B cell (primary cell): ENCODE data around the gene C22orf15. TPM values are rescaled to one million over a fixed set of nuclear protein-coding genes. Genes with fewer than 3 reads are reported as not detected.

Experiments
- ATAC-seq: fragments of 200-7000 bp; cut with Tn5 transposase; one replicate; pipeline ENCODE4 v1.10.0; 2021; ENCODE audit warnings: low read depth, mild to moderate bottlenecking, moderate number of reproducible peaks, moderate library complexity
- CTCF ChIA-PET: fragments of 350-600 bp; sonication (Branson Sonifier 250); formaldehyde crosslinking; loops from one replicate; lab custom pipeline; 2021; ENCODE audit warnings: antibody characterized with exemption, inconsistent platforms; lab: Charles Lee
- POLR2A ChIA-PET: fragments of 350-600 bp; sonication (Branson Sonifier 250); formaldehyde crosslinking; loops from one replicate; lab custom pipeline; 2021; ENCODE audit warnings: antibody characterized with exemption; lab: Charles Lee
- DNase-seq: peaks from one replicate; pipeline ENCODE4 v3.0.0; 2013
- H2AFZ ChIP-seq: 2 replicates; pipeline ENCODE4 v1.6.1; 2012; ENCODE audit warnings: mild to moderate bottlenecking, low read depth, low read length; ENCODE audit not compliant: insufficient read depth, poor library complexity, severe bottlenecking
- H3K27ac ChIP-seq, 2 donors: 1 replicate in 1 of 2; 2 replicates in 1 of 2; pipeline ENCODE4 v1.5.1; 2012 to 2013; ENCODE audit warnings: low read length in 2 of 2, mild to moderate bottlenecking in 2 of 2, moderate library complexity in 1 of 2
- H3K27me3 ChIP-seq, 4 experiments: fragments of 200-600 bp in 1 of 4; sonication (generic) in 1 of 4; replicated peaks in 1 of 4; 1 replicate in 2 of 4; 2 replicates in 2 of 4; pipeline versions ENCODE4 v1.6.1 to v1.7.0; 2013 to 2016; ENCODE audit warnings: low read length in 3 of 4, mild to moderate bottlenecking in 2 of 4, mixed read lengths in 1 of 4, moderate library complexity in 1 of 4; ENCODE audit not compliant: insufficient read depth in 4 of 4, control insufficient read depth in 3 of 4; ENCODE audit errors: control extremely low read depth in 1 of 4
- H3K36me3 ChIP-seq, 2 experiments: replicated peaks in 1 of 2; 1 replicate in 1 of 2; 2 replicates in 1 of 2; pipeline versions ENCODE4 v1.6.1 to v1.7.1; 2013; ENCODE audit warnings: low read length in 1 of 2; ENCODE audit not compliant: insufficient read depth in 2 of 2, control insufficient read depth in 1 of 2; ENCODE audit errors: control extremely low read depth in 1 of 2, extremely low read depth in 1 of 2
- H3K4me1 ChIP-seq, 2 donors: fragments of 200-600 bp in 1 of 2; sonication (generic) in 1 of 2; 1 replicate in 1 of 2; 2 replicates in 1 of 2; pipeline versions ENCODE4 v1.5.1 to v1.6.1; 2013 to 2017; ENCODE audit warnings: low read length in 2 of 2; ENCODE audit not compliant: control insufficient read depth in 2 of 2, insufficient read depth in 2 of 2
- H3K4me2 ChIP-seq: replicated peaks from 2 replicates; pipeline ENCODE3; 2012; ENCODE audit warnings: mild to moderate bottlenecking, low read depth, low read length; ENCODE audit not compliant: poor library complexity, severe bottlenecking
- H3K4me3 ChIP-seq, 5 experiments: fragments of 200-600 bp in 1 of 5; sonication (generic) in 1 of 5; 1 replicate in 3 of 5; 2 replicates in 2 of 5; pipeline versions ENCODE4 v1.5.1 to v1.7.0; 2011 to 2016; ENCODE audit warnings: low read length in 4 of 5, mild to moderate bottlenecking in 4 of 5, low read depth in 2 of 5, control low read depth in 1 of 5, moderate library complexity in 1 of 5; ENCODE audit not compliant: insufficient read depth in 1 of 5; ENCODE audit errors: control extremely low read depth in 1 of 5, extremely low read depth in 1 of 5
- H3K79me2 ChIP-seq: fragments of 200-600 bp; sonication (generic); one replicate; pipeline ENCODE4 v1.6.0; 2016; ENCODE audit warnings: low read length; ENCODE audit not compliant: control insufficient read depth, insufficient read depth
- H3K9ac ChIP-seq: fragments of 200-600 bp; sonication (generic); 2 replicates; pipeline ENCODE4 v1.6.1; 2017; ENCODE audit warnings: mild to moderate bottlenecking, low read length, moderate library complexity
- H3K9me3 ChIP-seq, 3 donors: one replicate each; pipeline versions ENCODE4 v1.6.1 to v1.7.1; 2013; ENCODE audit warnings: low read length in 2 of 3; ENCODE audit not compliant: control insufficient read depth in 2 of 3, insufficient read depth in 1 of 3; ENCODE audit errors: control extremely low read depth in 1 of 3
- H4K20me1 ChIP-seq: 2 replicates; pipeline ENCODE4 v1.6.0; 2012; ENCODE audit warnings: mild to moderate bottlenecking, low read length; ENCODE audit not compliant: insufficient read depth, control insufficient read depth, poor library complexity, severe bottlenecking
- H3K27ac Mint-ChIP-seq: one replicate; pipeline ENCODE4 v1.8.0; 2021; ENCODE audit warnings: mixed read lengths
- H3K27me3 Mint-ChIP-seq: one replicate; pipeline ENCODE4 v1.8.0; 2021; ENCODE audit warnings: mixed read lengths
- H3K4me1 Mint-ChIP-seq: one replicate; pipeline ENCODE4 v1.8.0; 2021; ENCODE audit warnings: mixed read lengths
- H3K4me3 Mint-ChIP-seq: one replicate; pipeline ENCODE4 v1.8.0; 2021; ENCODE audit warnings: mixed read lengths
- H3K9me3 Mint-ChIP-seq: one replicate; pipeline ENCODE4 v1.8.0; 2022; ENCODE audit warnings: mixed read lengths; ENCODE audit not compliant: insufficient read depth
- CTCF ChIP-seq: fragments of 200-600 bp; IDR thresholded peaks from one replicate; pipeline ENCODE4 v1.8.0; 2022; ENCODE audit warnings: antibody characterized with exemption, mild to moderate bottlenecking
- EZH2 ChIP-seq: IDR thresholded peaks from 2 replicates; pipeline ENCODE4 v1.6.1; 2012; ENCODE audit warnings: borderline replicate concordance, low read depth, mild to moderate bottlenecking, moderate library complexity, low read length; ENCODE audit not compliant: insufficient read depth, poor library complexity, severe bottlenecking
- WGBS: methylation state at CpG from one replicate; pipeline ENCODE4 v1.1.5; 2013; ENCODE audit warnings: missing lambda C conversion rate; ENCODE audit not compliant: insufficient coverage; 5-methylcytosine and 5-hydroxymethylcytosine counted together
- intact Hi-C: fragments of 100-400 bp; cut with micrococcal nuclease; formaldehyde crosslinking; loops from one replicate; pipeline ENCODE4 v1.10.0; 2022
- polyA plus RNA-seq: library from polyadenylated mRNA; depleted of rRNA; stranded (reverse); fragments of >200 nt; gene quantifications from 2 replicates; pipeline ENCODE4 v1.2.3, GENCODE V29; 2012
- total RNA-seq, 2 donors: library from RNA; stranded (reverse); fragments of 120-200 nt in 1 of 2; gene quantifications; 1 replicate in 1 of 2; 2 replicates in 1 of 2; pipeline versions ENCODE4 v1.2.3 to v1.2.4, GENCODE V29; 2013 to 2022

Gene C22orf15
- total and polyA plus RNA-seq, 2 donors (not counting 1 experiment from before 2014, with no cell fraction given), result 0.61 to 0.81 TPM

- Histone ChIP-seq H2AFZ (no peak overlapping the region), H3K4me2 (no peak overlapping the region), H3K79me2 (peaks cover 70% of the 10 kb centered on the region), H3K9ac (no peak overlapping the region), H3K27me3 (no peaks in the 10 kb centered on the region), H3K9me3 (no peaks in the 10 kb centered on the region), H3K27ac (no peak overlapping the region), H3K4me3 (no peak overlapping the region), H4K20me1 (peaks cover 59% of the 10 kb centered on the region), H3K4me1 (peaks cover 31 to 39% of the 10 kb centered on the region in 2 donors), H3K36me3 (peaks cover 0 to 45% of the 10 kb centered on the region in 2 experiments)
- ChIA-PET POLR2A (no interaction called here), CTCF (interaction anchor here (0.9 to 1.2 kb wide), 2 partner anchors 23 to 58 kb away, joined by 3 to 5 read pairs; no protein-coding TSS in a partner anchor)
- Mint-ChIP-seq H3K4me3 (no peak overlapping the region), H3K9me3 (no peaks in the 10 kb centered on the region), H3K27me3 (no peaks in the 10 kb centered on the region), H3K4me1 (peaks cover 39% of the 10 kb centered on the region), H3K27ac (no peak overlapping the region)
- WGBS, result 95% methylated on average over 19 of the region's 25 CpGs
- ATAC-seq (no peak), DNase-seq (no peak)
- intact Hi-C loops, result no loop called here
- TF ChIP-seq EZH2 (no peak), CTCF (no peak)
Measured at GRCh38 chr22:23791738-23792645, 29.2 kb downstream of the C22orf15 start.

- CTCF ChIA-PET, result interaction anchor here (1.2 kb wide), 1 partner anchor 24 kb away, joined by 5 read pairs; no protein-coding TSS in a partner anchor
- POLR2A ChIA-PET, result interaction anchor here (0.6 kb wide), 1 partner anchor 160 kb away, joined by 3 read pairs; no protein-coding TSS in a partner anchor
Measured at GRCh38 chr22:23793326-23793725, 30.5 kb downstream of the C22orf15 start.

More at GRCh38 chr22:23793326-23793725, 30.5 kb downstream of the C22orf15 start:
- H3K27me3 ChIP-seq, result no peaks in the 10 kb centered on the region
- WGBS, result over 99% methylated on average over 7 of the region's 8 CpGs
- peaks cover 0 to 51% of the 10 kb centered on the region in 2 experiments for H3K36me3 ChIP-seq
- intact Hi-C loops, result no loop called here
- H3K4me1 ChIP-seq, result peaks cover 27 to 35% of the 10 kb centered on the region in 2 donors
- no peak overlapping the region for H3K4me2 ChIP-seq
- TF ChIP-seq EZH2 (no peak), CTCF (no peak)
- ATAC-seq (no peak), DNase-seq (no peak)
- no peak overlapping the region for H3K4me3 ChIP-seq
- no peak overlapping the region for H3K9ac ChIP-seq
- no peaks in the 10 kb centered on the region for H3K27me3 Mint-ChIP-seq
- H3K27ac Mint-ChIP-seq, result no peak overlapping the region
- H4K20me1 ChIP-seq, result peaks cover 50% of the 10 kb centered on the region
- H3K9me3 ChIP-seq, result no peaks in the 10 kb centered on the region
- peaks cover 67% of the 10 kb centered on the region for H3K79me2 ChIP-seq
- H2AFZ ChIP-seq, result no peak overlapping the region
- peaks cover 34% of the 10 kb centered on the region for H3K4me1 Mint-ChIP-seq
- H3K9me3 Mint-ChIP-seq, result no peaks in the 10 kb centered on the region
- H3K27ac ChIP-seq, result no peak overlapping the region
- H3K4me3 Mint-ChIP-seq, result no peak overlapping the region
